Pancreas (tissue), 10 donors: ENCODE results near the gene LIPT1. TPM values are rescaled to one million over a fixed set of nuclear protein-coding genes. Genes with fewer than 3 reads are reported as not detected.
"Not testable (repeated sequence)": the region's sequence is repeated elsewhere in the genome, so short reads cannot be mapped to it uniquely, and the experiment has no call there.

Source experiments
- ATAC-seq, 4 donors: fragments of 200-7000 bp; cut with Tn5 transposase; one replicate each; pipeline versions ENCODE4 v1.8.0 to v1.9.1; 2020; ENCODE audit warnings: mild to moderate bottlenecking in 4 of 4, moderate library complexity in 4 of 4
- DNase-seq, 6 donors: peaks; one replicate each; pipeline ENCODE4 v3.0.0-alpha.2; 2020
- FAIRE-seq: peaks from 2 replicates; lab custom pipeline; 2012; peaks lifted over from hg19 to GRCh38; lab: Jason Lieb, UNC
- H3K27ac ChIP-seq, 4 donors: fragments of 200-600 bp; sonication (generic); 1 replicate in 3 of 4; 2 replicates in 1 of 4; pipeline versions ENCODE4 v1.5.0 to v1.8.0; 2020
- H3K27me3 ChIP-seq, 4 donors: fragments of 200-600 bp; one replicate each; pipeline ENCODE4 v1.8.0; 2021
- H3K36me3 ChIP-seq, 3 donors: fragments of 200-600 bp; sonication (generic) in 1 of 3; one replicate each; pipeline versions ENCODE4 v1.5.0 to v1.8.0; 2020 to 2021
- H3K4me1 ChIP-seq, 3 donors: fragments of 200-600 bp; one replicate each; pipeline ENCODE4 v1.8.0; 2021
- H3K4me3 ChIP-seq, 4 donors: fragments of 200-600 bp; sonication (generic) in 2 of 4; one replicate each; pipeline versions ENCODE4 v1.5.0 to v1.8.0; 2020 to 2021
- H3K9me3 ChIP-seq, 4 donors: fragments of 200-600 bp; one replicate each; pipeline ENCODE4 v1.8.0; 2021
- WGBS, 2 donors: extraction: QIAGEN DNeasy Blood & Tissue Kit; methylation state at CpG; one replicate each; pipeline ENCODE4 v1.1.7; 2013; 5-methylcytosine and 5-hydroxymethylcytosine counted together
- intact Hi-C, 3 donors: fragments of 100-400 bp; cut with DNase I; formaldehyde crosslinking; loops; one replicate each; pipeline versions ENCODE4 v1.11.1 to v1.14.2; 2022
- polyA plus RNA-seq, 2 donors: library from polyadenylated mRNA; stranded (reverse); fragments of 200-250 nt; gene quantifications; one replicate each; pipeline ENCODE4 v1.2.3, GENCODE V29; 2013
- total RNA-seq, 6 donors: library from RNA; stranded (reverse); fragmentation: NEBNext Ultra II Directional in 4 of 6; extraction: Animal tissue kit (Norgen Biotek cat#: 25700) in 4 of 6; gene quantifications; one replicate each; pipeline versions ENCODE4 v1.2.1 to v1.2.4, GENCODE V29; 2021 to 2023
- TF ChIP-seq, protein P1 (sequence below), 4 donors: fragments of 200-600 bp; sonication (generic) in 3 of 4; IDR thresholded peaks; one replicate each; pipeline versions ENCODE4 v1.5.0 to v1.8.0; 2021; ENCODE audit warnings: antibody characterized with exemption in 4 of 4
- donor health status: healthy with polysubstance abuse.
- donor health status: DM: no; HTN: no; CAD: no; lungs with moderate emphysema.
- donor health status: DM: no; HTN: no; CAD: no.
- donor health status: control.
- donor health status: control.
- donor health status: Bipolar disorder and iron deficiency.
- donor health status: DM: yes; HTN: yes; CAD: no.
- donor health status: DM: no; HTN: no; CAD: no.
- donor health status: DM: no; HTN: no; CAD: no.
- donor health status: DM: yes; HTN: yes; CAD: no.

LIPT1 gene
- total and polyA plus RNA-seq, 8 donors: 3.1 to 10.5 (median 4.1) TPM

DNA sequence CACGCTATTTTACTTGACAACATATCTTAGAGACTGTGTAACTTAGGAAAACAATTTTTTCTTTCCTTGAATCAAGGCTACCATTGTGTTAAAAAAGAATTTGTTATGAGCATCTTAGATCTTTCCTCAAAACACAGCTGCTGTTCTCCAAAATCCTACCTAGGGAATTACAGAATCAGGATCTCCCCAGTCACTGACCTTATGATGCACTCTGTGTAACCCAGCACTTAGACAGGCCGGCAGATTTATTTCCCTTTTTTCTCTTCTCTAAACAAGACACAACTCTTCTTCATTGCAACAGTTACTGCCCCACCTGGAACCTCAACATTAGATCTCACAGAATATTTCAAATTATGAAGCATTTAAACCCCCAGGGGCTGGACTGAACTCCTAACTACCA, 26.8 kb upstream of the LIPT1 start:
- Histone ChIP-seq H3K36me3 (peaks cover 0 to 8% (median 0%) of the 10 kb centered on the region in 3 donors), H3K4me3 (no peak overlapping the region), H3K27me3 (no peaks in the 10 kb centered on the region), H3K4me1 (no peaks in the 10 kb centered on the region), H3K27ac (no peak overlapping the region), H3K9me3 (no peaks in the 10 kb centered on the region)
- ATAC-seq (no peak), DNase-seq (no peak), FAIRE-seq (no peak)
- TF ChIP-seq, protein P1, sequence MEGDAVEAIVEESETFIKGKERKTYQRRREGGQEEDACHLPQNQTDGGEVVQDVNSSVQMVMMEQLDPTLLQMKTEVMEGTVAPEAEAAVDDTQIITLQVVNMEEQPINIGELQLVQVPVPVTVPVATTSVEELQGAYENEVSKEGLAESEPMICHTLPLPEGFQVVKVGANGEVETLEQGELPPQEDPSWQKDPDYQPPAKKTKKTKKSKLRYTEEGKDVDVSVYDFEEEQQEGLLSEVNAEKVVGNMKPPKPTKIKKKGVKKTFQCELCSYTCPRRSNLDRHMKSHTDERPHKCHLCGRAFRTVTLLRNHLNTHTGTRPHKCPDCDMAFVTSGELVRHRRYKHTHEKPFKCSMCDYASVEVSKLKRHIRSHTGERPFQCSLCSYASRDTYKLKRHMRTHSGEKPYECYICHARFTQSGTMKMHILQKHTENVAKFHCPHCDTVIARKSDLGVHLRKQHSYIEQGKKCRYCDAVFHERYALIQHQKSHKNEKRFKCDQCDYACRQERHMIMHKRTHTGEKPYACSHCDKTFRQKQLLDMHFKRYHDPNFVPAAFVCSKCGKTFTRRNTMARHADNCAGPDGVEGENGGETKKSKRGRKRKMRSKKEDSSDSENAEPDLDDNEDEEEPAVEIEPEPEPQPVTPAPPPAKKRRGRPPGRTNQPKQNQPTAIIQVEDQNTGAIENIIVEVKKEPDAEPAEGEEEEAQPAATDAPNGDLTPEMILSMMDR (IDR thresholded peaks at IDR 0.05): no peak
- WGBS, 2 donors: 94 to 98% methylated on average over 2 of the region's 2 CpGs
- intact Hi-C loops: no loop called here

DNA sequence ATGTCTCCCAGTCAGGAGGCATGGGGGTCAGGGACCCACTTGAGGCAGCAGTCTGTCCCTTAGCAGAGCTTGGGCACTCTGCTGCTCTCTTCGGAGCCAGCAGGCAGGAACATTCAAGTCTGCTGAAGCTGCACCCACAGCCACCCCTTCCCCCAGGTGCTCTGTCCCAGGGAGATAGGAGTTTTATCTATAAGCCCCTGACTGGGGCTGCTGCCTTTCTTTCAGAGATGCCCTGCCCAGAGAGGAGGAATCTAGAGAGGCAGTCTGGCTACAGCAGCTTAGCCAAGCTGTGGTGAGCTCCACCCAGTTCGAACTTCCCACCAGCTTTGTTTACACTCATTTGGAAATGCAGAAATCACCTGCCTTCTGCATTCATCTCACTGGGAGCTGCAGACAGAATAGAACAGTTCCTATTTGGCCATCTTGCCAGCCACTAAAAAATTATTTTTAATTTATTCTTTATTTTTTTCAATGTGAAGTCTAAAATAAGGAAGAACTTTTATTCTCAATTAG, 19.7 kb upstream of the LIPT1 start:
- H3K27me3 ChIP-seq, DNase-seq, H3K4me3 ChIP-seq, FAIRE-seq, ATAC-seq, H3K36me3 ChIP-seq, intact Hi-C loops, H3K9me3 ChIP-seq, H3K27ac ChIP-seq, H3K4me1 ChIP-seq: not testable (repeated sequence)
- 89 to 92% methylated on average over 2 of the region's 2 CpGs for WGBS, 2 donors

DNA sequence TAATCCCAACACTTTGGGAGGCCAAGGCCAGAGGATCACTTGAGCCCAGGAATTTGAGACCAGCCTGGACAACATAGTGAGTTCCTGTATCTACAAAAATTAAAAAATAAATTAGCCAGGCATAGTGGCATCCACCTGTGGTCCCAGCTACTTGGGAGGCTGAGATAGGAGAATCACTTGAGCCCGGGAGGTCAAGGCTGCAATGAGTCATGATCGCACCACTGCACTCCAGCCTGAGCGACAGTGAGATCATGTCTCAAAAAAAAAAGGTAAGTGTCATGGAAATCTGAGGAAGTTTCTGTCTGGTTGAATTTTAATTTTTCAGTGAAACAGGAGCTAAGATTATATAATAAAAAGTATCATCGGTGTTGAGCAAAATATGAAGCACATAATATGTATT, 15.8 kb upstream of the LIPT1 start:
- no peak for ATAC-seq
- Histone ChIP-seq H3K27me3 (no peaks in the 10 kb centered on the region), H3K4me1 (peaks cover 0 to 15% (median 6%) of the 10 kb centered on the region in 3 donors), H3K36me3 (no peaks in the 10 kb centered on the region), H3K4me3 (no peak overlapping the region), H3K27ac (no peak overlapping the region), H3K9me3 (no peaks in the 10 kb centered on the region)
- DNase-seq: no peak
- TF ChIP-seq, protein P1 (IDR thresholded peaks at IDR 0.05): no peak
- intact Hi-C loops: no loop called here
- no peak for FAIRE-seq
- 89 to 91% methylated on average over 4 of the region's 4 CpGs for WGBS, 2 donors

GRCh38 chr2:99140056-99140859, 14.5 kb upstream of the LIPT1 start:
- Histone ChIP-seq H3K9me3 (no peaks in the 10 kb centered on the region), H3K36me3 (no peaks in the 10 kb centered on the region), H3K27me3 (no peaks in the 10 kb centered on the region), H3K27ac (peak overlapping the region; percentile 83 to 94 (median 88)), H3K4me3 (peak overlapping the region; percentile 68 to 96 (median 84)), H3K4me1 (peaks cover 0 to 15% (median 6%) of the 10 kb centered on the region in 3 donors)
- 5 to 6% methylated on average over 17 of the region's 17 CpGs for WGBS, 2 donors
- intact Hi-C loops: no loop called here
- FAIRE-seq: no peak
- ATAC-seq: no peak
- TF ChIP-seq, protein P1 (IDR thresholded peaks at IDR 0.05): no peak
- no peak for DNase-seq

- DNase-seq (no peak), ATAC-seq (peak; percentile 52 to 61 (median 55)), FAIRE-seq (no peak)
- Histone ChIP-seq H3K9me3 (no peaks in the 10 kb centered on the region), H3K27ac (peak overlapping the region; percentile 83 to 94 (median 88)), H3K36me3 (no peaks in the 10 kb centered on the region), H3K4me3 (peak overlapping the region; percentile 68 to 96 (median 84)), H3K27me3 (no peaks in the 10 kb centered on the region), H3K4me1 (peaks cover 0 to 15% (median 6%) of the 10 kb centered on the region in 3 donors)
- intact Hi-C loops: no loop called here
- TF ChIP-seq, protein P1 (IDR thresholded peaks at IDR 0.05): no peak
- WGBS, 2 donors: 0% methylated on average over 18 to 21 of the region's 21 CpGs
Measured at GRCh38 chr2:99140860-99141109, 14.0 kb upstream of the LIPT1 start.
